Stimulated activated CD4-positive, alpha-beta T cell treated with anti-CD3 and anti-CD28 coated beads, Interleukin-4, amount 100 ng/mL, for 4 hours (primary cell): ENCODE measurements around the gene AJUBA.
"Not testable (repeated sequence)": the region's sequence is repeated elsewhere in the genome, so short reads cannot be mapped to it uniquely, and the experiment has no call there.

ENCODE experiments used
- DNase-seq, 2 experiments: peaks; one replicate each; pipeline ENCODE4 v3.0.0-alpha.2; 2020

The AJUBA gene

DNA sequence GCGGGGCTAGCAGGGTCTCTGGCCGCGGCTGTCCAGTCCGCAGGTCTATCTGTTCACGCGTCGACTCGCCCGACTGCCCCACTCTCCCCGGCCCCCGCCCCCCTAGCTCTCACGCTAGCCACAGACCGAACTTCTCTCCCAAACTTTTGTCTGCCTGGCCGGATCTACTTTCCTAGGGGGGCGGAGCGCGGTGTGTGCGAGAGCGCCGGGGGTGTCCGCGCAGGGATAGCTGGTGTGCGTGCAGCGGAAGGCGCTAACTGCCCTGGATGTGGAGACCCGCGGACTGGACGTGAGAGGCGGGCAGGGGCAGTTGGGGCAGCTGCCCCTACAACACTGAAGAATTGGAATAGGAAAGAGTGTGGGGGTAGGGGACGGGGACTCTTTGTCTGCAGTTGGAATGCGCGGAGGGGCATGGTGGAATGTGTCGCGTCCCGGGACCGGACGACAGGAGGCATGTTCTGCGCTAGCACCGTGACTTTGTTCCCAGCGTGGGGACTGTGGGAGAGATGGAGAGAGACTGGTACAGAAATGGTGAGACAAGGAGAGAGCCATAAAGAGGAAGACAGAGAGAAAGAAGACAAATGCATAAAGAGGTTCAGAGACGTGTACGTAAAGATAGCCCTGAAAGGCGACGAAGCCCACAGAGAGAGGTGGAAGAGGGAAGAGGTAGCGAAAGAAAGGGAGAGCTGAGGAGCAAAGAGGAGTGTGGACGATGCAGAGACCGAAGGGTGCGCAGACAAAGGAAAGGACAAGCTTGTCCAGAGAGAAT lies at the start of gene AJUBA:
AJUBA (minus strand) TSS at position 75 of the 769 bp plus-strand sequence. CDS start 285 bp downstream, outside the sequence.
- DNase-seq: peak; percentile 75

DNA sequence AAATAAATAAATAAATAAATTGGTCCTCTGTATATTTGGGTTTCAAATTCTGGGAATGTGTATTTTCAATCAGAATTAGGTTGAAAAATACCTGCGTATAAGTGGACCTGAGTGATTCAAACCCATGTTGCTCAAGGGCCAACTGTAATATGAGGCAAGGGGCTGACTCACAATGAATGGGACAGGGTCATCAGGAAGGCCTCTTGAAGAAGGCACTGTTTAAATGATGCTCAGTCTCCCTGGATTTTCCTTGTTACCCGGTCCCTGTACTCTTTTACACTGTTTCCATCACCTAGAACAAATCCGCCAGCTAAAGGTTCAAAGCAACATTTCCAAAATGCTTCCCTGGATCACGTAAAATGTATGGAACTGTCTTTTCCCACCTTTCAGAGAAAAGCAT lies 48.6 kb upstream of the AJUBA start:
- DNase-seq: no peak

DNA sequence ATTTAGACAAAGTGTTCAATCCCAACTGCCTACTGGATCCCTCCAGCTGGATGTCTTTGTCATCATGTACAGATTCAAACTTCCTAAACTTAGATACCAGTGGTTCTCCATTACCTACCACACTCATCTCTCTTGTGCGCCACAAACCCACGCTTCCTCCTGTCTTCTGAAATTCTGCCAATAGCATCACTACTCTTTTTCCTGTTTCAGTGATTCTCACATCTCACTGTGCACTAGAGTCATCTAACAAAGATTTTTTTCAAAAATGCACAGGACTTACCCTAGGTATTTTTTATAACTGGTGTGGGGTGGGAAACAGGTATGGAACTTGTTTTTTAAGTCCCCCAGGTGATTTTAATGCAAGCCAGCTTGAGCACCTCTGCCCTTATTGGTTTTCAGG lies 46.4 kb upstream of the AJUBA start:
- DNase-seq: peak in 1 of 2 experiments; percentile 30

DNA sequence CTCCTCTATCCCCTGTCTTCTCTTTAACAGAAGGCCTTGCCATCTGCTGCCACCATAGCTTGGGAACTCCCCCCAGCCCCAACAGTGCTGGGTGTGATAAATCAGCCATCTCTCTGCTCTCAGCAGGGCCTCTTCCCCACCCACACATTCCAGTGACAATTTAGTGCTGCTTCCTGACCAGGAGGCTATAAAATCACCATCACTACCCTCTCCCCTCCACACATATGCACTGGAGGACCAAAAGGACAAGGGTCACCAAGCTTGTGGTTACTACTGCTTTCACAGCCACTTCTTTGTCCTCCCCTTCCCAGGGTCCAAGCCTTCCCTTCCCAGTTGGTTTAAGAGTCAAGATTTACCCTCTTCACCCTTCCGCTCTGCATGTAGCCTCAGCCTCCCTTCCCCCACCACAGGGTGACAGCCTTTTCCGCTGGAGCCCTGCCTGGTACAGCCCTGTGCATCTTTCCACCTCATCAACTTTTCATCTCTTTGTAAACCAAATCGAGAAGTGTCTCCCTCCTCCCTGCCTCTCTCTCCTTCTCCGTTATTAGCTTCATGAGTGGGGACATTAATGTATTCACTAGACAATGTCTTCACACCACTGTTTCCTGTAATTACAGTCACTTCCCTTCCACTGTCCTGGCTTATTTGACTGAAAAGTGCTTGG lies 42.9 kb upstream of the AJUBA start:
- DNase-seq: no peak

DNA sequence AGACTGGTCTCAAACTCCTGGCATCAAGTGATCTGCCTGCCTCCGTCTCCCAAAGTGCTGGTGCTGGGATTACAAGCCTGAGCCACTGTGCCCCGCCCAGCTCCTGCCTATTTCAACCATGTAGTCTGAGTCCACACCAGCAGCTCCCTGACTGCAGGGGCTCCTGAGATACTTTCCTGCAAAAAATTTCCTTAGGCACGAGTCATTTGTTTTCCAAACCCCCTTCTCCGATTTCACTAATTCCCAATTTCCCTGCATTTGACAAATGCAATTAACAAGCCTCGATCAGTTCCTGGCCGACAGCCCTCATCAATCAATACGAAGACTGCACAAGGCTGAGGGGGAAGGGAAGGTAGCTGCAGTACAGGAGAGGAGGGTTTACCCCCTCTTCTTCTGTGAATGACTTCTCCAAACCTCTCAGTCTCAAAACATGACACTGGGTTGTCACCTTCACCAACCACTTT lies 42.3 kb upstream of the AJUBA start:
- no peak for DNase-seq

DNA sequence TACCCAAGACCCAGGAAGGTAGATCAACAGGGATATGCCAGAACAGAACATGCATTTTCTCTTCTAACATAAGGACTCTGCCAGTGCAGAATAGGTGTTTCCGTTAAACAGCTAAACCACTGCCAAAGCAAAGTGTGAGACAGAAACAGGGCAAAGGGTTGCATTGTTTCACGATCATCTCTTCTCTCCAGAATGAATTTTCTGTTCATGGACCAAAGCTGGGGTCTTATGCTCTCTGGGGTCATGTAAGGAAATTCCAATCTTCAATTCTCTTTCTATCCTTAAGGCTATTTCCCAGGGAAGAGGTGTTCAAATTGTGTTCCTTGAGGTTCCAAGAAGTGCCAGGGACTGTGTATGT lies 41.4 kb upstream of the AJUBA start:
- DNase-seq: no peak

DNA sequence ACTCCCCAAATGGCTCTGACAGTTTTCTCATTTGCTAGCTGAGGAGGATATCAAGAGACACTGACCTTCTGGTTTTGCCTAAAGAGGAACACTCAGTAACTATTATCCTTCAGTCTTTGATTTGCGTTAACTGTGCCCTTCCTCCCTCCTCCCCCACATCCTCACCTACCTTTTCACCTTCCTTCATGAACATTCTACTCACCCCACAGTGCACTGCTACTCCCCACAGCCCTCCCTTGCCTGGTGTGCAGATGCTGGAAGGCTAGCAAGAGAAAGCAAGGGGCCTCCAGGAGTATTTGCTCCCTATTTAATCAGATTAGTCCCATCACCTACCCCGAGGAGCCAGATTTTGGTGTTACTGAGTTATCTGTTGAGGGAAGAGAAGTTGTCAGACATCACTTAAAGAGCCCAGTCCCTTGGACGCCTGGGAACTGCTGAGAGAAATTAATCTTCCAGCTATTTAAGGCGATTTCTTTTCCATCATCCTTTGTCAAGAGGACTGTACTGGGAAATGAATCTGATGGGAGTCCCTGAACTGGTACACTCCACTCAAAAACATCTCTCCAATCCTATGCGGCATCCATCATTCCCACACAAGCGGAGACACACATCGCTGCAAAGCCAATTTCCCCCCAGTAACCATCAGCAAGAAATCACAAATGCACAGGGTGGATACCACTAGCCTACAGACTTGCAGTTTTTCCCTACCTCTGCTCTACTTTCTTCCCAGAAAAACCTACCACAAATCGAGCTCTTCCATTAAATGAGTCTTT lies 40.9 kb upstream of the AJUBA start:
- no peak for DNase-seq

DNA sequence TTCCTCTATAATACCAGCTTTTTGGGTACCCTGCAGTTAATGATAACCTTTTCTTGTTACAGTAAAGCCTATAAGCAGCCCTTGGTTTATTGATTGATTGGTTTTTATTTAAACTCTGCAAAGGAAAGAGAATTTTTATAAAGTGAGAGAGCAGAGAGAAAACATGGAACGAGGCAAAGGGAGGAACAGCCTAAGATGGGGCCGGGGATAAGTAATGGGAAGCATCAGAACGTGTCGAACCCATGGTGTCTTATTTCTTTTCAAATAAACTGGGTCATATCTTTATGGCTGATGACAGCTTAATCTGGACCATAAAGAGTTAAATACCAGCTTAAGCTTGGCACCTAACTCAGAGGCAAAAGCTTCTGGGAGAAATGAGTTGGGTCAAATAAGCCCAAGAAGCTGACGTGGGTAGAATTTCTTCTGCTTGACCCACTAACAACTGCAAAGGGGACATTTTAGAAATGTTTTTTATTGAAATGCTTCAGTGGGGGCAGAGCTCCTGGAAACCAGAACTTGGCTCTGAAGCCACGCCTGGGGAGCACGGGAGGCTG lies 39.6 kb upstream of the AJUBA start:
- DNase-seq: no peak

DNA sequence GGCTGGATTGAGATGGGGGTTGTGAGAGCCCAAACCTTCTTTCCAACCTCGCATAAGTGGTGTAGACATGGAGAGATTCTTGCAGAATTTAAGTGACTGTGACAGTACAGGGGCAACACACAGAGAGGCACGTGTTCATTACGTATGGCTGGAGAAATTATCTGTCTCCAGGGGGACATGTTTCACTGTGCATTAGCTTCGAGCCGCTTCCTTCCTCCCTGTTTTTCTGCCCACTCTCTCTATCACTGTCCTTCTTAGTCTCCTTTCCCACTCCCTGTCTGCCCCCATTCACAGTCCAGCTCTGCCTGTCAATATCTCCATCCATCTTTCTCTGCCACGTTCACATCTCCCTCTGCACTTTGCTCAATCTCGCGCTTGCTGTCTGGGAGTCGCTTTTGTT lies 39.1 kb upstream of the AJUBA start:
- DNase-seq: no peak

DNA sequence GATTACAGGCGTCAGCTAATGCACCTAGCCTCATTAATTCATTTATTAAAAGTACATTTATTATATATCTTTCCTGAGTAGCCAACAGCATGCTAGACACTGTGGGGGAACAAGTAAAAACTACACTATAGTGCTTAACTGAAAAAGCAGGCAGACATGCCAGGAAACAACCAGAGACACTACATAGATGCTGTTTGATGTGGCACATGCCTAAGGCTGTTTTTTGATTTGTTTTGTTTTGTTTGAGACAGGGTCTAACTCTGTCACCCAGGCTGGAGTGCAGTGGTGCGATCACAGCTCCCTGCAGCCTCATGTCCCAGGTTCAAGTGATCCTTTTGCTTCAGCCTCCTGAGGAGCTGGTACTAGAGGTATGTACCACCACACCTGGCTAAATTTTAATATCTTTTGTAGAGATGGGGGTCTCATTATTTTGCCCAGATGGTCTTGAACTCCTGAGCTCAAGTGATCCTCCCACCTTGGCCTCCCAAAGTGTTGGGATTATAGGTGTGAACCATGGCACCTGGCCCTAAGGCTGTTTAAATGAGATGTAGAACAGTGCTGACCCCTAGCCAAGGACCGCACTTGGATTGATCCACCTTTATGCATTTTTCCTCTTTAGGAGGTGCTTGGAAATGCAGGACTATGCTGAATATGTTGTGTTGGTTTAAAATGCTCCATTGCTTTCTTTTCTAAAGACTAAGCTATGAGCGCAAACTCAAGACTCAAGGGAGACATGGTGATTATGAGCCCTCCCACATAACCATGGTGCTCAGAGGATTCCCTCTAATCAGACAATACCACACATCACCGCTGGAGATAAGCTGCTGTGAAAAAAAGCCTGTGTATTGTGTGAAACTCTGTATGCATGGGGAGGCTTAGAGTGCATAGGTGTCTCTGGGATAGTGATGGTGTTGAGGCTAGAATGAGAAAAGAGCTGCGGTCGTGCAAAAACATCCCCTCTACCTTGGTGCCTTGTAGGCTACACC lies 38.1 kb upstream of the AJUBA start:
- no peak for DNase-seq

DNA sequence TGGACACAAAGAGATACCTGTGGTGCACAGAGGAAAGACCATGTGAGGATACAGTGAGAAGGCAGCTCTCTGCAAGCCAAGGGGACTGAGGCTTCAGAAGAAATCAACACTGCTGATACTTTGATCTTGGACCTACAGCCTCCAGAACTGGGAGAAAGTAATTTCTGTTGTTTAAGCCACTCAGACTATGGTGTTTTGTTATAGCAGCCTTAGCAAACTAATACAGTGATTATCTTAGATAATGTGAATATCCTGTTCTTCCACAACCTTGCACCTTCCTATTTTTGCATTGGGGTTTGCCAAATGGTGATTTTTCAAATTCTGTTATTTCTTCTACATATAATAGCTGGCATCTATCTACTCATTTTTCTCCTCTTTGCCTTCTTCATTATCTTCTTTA lies 35.8 kb upstream of the AJUBA start:
- no peak for DNase-seq

DNA sequence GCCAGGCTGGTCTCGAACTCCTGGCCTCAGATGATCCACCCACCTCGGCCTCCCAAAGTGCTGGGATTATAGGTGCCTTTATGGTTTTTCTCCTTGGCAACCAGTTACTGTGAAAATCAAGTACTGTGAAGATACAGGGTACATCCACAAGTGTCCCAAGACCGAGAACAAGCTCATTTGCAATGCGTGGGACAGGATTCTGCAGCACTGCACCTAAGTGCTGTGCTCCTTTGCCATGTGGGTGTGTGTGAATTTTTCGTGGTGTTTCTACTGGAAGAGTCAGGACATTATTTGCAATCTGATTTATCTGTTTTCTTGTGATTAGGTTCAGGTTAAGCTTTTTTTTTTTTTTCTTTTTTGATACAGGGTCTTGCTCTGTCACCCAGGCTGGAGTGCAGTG lies 34.7 kb upstream of the AJUBA start:
- DNase-seq: no peak

DNA sequence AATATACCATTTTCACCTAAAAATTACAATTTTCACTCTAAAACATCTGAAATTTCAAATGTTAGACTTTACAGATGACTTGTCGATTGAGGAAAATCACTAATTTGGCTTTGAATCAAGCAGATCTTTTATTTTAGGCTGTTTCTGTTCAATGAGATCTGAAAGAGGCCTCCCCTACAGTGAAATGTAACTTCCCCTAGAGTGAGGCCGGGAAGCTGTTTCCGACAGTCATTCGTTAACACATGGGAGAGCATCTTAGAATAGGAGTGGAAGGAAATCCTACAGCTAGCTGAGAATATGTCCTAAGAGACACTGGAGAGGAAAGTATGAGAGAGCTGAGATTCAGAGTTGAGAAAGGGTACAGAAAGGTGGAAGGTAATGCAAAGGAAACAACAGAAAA lies 33.3 kb upstream of the AJUBA start:
- DNase-seq: no peak

DNA sequence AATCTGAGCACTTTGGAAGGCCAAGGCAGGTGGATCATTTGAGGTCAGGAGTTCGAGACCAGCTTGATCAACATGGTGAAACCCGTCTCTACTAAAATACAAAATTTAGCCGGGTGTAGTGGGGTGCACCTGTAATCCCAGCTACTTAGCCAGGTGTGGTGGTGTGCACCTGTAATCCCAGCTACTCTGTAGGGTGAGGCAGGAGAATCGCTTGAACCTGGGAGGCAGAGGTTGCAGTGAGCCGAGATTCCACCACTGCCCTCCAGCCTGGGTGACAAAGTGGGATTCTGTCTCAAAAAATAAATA lies 31.4 kb upstream of the AJUBA start:
- DNase-seq: not testable (repeated sequence)

DNA sequence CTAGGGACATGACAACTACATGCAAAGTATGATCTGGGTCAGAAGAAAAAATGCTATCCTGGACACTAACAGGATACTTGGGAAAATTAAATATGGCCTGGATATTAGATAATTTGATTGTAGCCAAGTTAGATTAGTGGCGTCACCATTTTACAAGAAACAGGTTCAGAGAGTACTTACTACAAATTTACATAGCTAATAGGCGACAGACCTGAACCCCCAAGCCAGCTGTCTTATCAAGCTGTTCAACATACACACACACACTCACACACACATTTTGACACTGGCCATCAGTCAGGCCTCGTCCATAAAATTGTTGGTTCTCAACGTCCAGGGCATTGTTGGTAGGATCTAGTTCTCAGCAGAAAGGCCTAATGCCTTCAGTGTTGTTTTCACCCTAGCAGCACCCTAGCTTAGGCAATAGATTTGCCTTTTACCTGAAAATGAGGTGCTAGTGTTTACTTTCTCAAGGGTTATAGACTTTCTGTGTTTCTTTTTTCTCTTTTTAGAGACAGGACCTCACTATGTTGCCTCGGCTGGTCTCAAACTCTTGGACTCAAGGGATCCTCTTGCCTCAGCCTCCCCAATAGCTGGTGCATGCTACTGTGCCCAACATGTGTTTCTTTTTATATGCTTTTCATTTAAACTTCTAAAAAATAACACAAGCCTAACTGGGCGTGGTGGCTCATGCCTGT lies 30.9 kb upstream of the AJUBA start:
- no peak for DNase-seq

DNA sequence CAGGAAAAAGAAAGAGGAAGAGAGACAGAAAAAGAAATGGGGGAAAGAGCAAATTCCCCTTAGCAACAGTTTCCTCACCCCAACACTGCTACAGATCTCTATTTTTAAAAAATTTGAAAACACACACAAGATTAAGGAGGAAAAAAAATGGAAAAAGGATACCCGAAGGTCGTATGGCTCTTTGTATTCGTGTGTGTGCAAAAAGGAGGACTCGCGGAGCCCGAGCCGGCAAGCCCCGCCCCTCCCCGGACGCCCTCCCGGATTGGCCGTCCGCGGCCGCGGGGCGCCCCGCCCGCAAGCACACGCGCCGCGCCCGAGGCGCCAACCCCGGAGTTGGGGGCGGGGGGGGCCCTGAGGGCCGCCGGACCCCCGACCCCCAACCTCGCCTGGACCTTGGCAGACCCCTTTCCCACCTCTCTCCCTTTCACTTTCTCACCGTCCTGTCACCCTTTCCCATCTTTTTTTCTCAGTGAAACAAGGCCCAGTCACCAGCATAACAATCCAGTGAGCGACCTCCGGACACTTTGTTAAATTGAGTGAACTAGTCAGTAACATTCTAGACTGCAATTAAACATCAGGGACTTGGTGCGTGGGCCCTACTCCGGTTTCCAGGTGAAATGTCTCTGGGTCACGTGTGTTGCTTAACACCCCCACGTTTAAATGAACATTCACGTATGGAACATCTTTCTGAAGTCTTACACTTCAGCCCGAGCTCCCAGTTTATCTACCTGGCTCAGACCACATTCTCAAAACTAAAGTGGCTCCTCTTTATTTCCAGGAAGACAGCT lies 27.8 kb upstream of the AJUBA start, which contains the start of gene C14orf93:
C14orf93 (minus strand) TSS at position 205 of the 788 bp plus-strand sequence. CDS start 11,120 bp downstream, outside the sequence.
- DNase-seq: peak; percentile 76 to 84

DNA sequence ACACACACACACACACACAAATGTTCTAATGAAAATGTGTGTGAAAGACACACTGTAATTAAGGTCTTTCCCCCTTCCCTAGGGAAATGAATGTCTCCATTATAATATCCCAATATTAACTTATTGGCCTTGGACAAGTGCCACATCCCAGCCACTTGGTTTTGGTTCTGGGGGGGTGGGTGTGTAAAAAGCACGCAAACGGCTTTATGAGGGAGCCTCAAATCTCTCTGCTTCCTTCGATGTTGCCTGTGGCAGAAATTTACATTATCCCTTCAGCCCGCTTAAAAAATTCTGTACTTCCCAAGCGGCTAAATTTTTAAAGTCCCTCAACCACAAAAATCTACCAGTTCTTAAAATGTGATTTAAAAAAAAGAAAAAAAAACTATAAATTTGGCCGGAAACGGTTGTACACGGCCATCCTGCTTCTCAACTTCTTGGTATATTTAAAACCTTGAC lies 27.2 kb upstream of the AJUBA start:
- DNase-seq: no peak

DNA sequence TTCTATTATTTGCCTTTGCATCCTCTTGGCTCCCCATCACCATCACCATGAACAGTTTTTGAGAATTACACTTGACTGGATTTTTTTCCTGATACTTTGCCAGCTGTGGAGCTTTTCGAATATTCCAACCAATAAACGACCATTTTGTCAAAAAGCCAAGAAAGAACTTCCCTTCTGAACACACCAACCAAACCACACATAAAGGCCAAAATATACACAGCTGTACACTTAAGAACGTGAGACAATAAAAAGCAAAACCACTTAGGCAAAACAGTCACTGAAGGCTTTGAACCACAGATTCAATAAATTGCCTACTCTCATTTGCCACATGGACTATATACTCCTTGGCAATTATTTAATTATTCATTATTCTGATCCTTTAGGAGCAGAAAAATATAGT lies 26.5 kb upstream of the AJUBA start:
- no peak for DNase-seq

DNA sequence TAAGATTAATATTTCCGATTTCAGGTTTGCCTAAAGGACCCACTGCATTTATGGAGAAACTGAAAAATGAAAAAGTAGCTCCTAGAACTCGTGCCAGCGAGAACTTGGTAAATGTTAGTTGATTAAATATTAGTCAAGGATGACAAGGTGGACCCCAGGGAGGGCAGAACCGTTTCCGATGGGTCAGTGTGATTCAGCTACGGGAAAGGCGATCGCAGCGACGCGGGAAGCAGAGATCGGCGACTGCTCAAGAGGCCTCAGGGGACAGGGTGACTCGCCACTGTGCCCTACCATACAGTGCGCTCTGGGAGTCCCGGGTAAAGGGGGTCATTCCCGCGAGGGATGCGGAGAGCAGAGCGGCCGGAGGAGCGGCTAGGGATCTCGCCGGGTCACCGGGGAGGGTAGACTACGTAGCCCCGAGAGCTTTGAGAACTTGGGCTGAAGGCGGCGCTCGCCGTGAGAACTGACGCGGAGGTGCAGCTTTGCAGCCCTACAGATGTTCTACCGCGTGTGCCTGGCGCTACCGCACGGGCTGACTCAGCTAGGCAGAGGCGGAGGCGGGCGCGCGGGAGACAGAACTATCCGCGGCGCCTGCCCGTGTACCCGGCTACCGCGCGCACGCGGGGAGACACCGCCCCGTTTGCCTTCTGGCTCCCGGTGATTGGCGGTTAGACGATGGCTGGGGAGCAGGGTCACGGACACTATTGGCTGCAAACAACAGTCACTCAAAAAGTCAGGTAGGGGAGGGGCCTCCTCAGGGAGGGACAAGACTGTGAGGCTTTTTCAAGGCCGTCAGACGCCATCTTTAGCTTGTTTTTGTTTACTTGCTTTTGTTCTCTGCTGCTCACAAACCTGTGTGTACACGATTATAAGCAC lies 24.4 kb upstream of the AJUBA start:
- DNase-seq: peak; percentile 92 to 99

DNA sequence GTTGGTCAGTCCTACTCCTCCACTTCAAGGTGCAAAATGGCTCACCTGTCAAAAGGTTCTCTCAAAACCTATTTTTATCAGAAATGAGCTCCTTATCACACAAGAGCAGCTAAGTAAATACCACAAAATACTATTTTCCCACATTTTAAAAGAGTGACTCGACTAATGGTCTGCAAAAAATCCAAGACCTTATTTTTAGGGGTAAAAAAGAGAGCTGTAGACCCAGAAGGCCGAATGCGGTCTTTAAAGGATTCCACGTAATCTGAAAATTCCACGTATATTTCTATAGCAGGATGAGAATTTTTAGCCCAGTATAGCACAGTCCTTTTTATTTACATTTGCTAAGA lies 23.8 kb upstream of the AJUBA start:
- DNase-seq: no peak
